SU-DHL-6 (cell line): ENCODE results near the gene MIA2.
"Not testable (repeated sequence)": the region's sequence is repeated elsewhere in the genome, so short reads cannot be mapped to it uniquely, and the experiment has no call there.

Source experiments
- EZH2phosphoT487 ChIP-seq: fragments of 200-600 bp; sonication (generic), shearing (Covaris generic); conservative IDR thresholded peaks from 2 replicates; pipeline ENCODE4 v1.6.1; 2018; ENCODE audit warnings: mild to moderate bottlenecking, antibody characterized with exemption, low read length, moderate library complexity, mixed read lengths
- TF ChIP-seq, protein P1 (sequence below): fragments of 200-600 bp; sonication (generic); IDR thresholded peaks from one replicate; pipeline ENCODE4 v1.5.1; 2017; ENCODE audit warnings: antibody characterized with exemption, mild to moderate bottlenecking, low read length, moderate library complexity; ENCODE audit not compliant: insufficient read depth, poor library complexity, severe bottlenecking

DNA sequence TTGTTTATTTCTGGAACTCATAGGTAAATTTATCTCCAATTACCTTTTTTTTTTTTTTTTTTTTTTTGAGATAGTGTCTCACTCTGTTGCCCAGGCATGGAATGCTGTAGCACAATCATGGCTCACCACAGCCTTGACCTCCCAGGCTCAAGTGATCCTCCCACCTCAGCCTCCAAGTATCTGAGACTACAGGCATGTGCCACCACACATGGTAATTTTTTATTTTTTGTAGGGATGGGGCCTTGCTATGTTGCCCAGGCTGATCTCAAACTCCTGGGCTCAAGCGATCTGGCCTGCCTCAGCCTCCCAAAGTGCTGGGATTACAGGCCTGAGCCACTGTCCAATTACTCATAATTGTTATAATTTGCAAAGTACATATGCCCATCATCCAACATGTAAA, 13.2 kb upstream of the MIA2 start:
- TF ChIP-seq, protein P1, sequence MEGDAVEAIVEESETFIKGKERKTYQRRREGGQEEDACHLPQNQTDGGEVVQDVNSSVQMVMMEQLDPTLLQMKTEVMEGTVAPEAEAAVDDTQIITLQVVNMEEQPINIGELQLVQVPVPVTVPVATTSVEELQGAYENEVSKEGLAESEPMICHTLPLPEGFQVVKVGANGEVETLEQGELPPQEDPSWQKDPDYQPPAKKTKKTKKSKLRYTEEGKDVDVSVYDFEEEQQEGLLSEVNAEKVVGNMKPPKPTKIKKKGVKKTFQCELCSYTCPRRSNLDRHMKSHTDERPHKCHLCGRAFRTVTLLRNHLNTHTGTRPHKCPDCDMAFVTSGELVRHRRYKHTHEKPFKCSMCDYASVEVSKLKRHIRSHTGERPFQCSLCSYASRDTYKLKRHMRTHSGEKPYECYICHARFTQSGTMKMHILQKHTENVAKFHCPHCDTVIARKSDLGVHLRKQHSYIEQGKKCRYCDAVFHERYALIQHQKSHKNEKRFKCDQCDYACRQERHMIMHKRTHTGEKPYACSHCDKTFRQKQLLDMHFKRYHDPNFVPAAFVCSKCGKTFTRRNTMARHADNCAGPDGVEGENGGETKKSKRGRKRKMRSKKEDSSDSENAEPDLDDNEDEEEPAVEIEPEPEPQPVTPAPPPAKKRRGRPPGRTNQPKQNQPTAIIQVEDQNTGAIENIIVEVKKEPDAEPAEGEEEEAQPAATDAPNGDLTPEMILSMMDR: not testable (repeated sequence)
- TF ChIP-seq EZH2phosphoT487: not testable (repeated sequence)
